Measurements from ENCODE around the gene SPRED2.

SPRED2 gene

GRCh38 chr2:65345631-65346030 is 86.8 kb downstream of the SPRED2 start:
- TF ChIP-seq, protein P1, sequence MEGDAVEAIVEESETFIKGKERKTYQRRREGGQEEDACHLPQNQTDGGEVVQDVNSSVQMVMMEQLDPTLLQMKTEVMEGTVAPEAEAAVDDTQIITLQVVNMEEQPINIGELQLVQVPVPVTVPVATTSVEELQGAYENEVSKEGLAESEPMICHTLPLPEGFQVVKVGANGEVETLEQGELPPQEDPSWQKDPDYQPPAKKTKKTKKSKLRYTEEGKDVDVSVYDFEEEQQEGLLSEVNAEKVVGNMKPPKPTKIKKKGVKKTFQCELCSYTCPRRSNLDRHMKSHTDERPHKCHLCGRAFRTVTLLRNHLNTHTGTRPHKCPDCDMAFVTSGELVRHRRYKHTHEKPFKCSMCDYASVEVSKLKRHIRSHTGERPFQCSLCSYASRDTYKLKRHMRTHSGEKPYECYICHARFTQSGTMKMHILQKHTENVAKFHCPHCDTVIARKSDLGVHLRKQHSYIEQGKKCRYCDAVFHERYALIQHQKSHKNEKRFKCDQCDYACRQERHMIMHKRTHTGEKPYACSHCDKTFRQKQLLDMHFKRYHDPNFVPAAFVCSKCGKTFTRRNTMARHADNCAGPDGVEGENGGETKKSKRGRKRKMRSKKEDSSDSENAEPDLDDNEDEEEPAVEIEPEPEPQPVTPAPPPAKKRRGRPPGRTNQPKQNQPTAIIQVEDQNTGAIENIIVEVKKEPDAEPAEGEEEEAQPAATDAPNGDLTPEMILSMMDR (IDR thresholded peaks at IDR 0.05; ENCODE audit: insufficient read depth, low read length) = no peak
- TF ChIP-seq POLR2AphosphoS5 (IDR thresholded peaks at IDR 0.05; ENCODE audit: low read depth) = no peak
- TF ChIP-seq REST (IDR thresholded peaks at IDR 0.05; ENCODE audit: insufficient replicate concordance, low read depth) = no peak
- TF ChIP-seq GABPA (IDR thresholded peaks at IDR 0.05; ENCODE audit: low read depth) = no peak
- no peak for TF ChIP-seq SPI1 (IDR thresholded peaks at IDR 0.05; ENCODE audit: borderline replicate concordance, low read depth)
- Histone ChIP-seq H3K27me3 (ENCODE audit: insufficient read depth, poor library complexity, severe bottlenecking) (no peaks in the 10 kb centered on the region), H3K4me3 (replicated peaks; ENCODE audit: insufficient read depth, low read length) (no peak overlapping the region), H3K27ac (replicated peaks) (no peak overlapping the region)
- DNase-seq (ENCODE audit: low read depth in 1 of 2, low spot score in 1 of 2) = no peak

GRCh38 chr2:65344689-65345088 is 87.7 kb downstream of the SPRED2 start:
- TF ChIP-seq, protein P1 (IDR thresholded peaks at IDR 0.05; ENCODE audit: insufficient read depth, low read length) = no peak
- no peak for TF ChIP-seq GABPA (IDR thresholded peaks at IDR 0.05; ENCODE audit: low read depth)
- no peak for TF ChIP-seq SPI1 (IDR thresholded peaks at IDR 0.05; ENCODE audit: borderline replicate concordance, low read depth)
- TF ChIP-seq POLR2AphosphoS5 (IDR thresholded peaks at IDR 0.05; ENCODE audit: low read depth) = no peak
- TF ChIP-seq REST (IDR thresholded peaks at IDR 0.05; ENCODE audit: insufficient replicate concordance, low read depth) = no peak
- H3K27me3 ChIP-seq (ENCODE audit: insufficient read depth, poor library complexity, severe bottlenecking) = no peaks in the 10 kb centered on the region
- no peak for DNase-seq (ENCODE audit: low read depth in 1 of 2, low spot score in 1 of 2)
- H3K27ac ChIP-seq (replicated peaks) = no peak overlapping the region
- no peak overlapping the region for H3K4me3 ChIP-seq (replicated peaks; ENCODE audit: insufficient read depth, low read length)

DNA sequence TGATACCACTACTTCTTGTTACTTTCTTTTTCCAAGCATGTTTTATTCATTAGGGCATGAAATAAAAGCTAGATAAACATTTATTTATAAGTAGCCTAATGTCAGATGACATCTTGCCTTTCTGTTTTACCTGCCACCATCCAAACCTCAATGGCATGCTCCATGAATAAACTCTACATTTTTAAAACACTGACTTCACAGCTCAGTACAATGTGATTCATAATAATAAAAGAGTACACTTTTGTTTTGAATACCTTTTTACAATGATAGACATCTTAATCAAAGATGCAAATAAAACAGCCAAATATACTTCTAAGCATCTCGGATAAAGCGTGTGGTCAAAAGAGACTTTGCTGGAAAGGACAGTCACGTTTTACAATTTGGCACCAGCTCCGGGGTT is 88.2 kb downstream of the SPRED2 start:
- no peak for DNase-seq (ENCODE audit: low read depth in 1 of 2, low spot score in 1 of 2)
- no peak overlapping the region for H3K27ac ChIP-seq (replicated peaks)
- no peaks in the 10 kb centered on the region for H3K27me3 ChIP-seq (ENCODE audit: insufficient read depth, poor library complexity, severe bottlenecking)
- no peak overlapping the region for H3K4me3 ChIP-seq (replicated peaks; ENCODE audit: insufficient read depth, low read length)
- TF ChIP-seq, protein P1 (IDR thresholded peaks at IDR 0.05; ENCODE audit: insufficient read depth, low read length) = no peak
- no peak for TF ChIP-seq REST (IDR thresholded peaks at IDR 0.05; ENCODE audit: insufficient replicate concordance, low read depth)
- TF ChIP-seq GABPA (IDR thresholded peaks at IDR 0.05; ENCODE audit: low read depth) = no peak
- no peak for TF ChIP-seq SPI1 (IDR thresholded peaks at IDR 0.05; ENCODE audit: borderline replicate concordance, low read depth)
- TF ChIP-seq POLR2AphosphoS5 (IDR thresholded peaks at IDR 0.05; ENCODE audit: low read depth) = no peak
